ENCODE data around the gene NT5DC2. TPM values are rescaled to one million over a fixed set of nuclear protein-coding genes. Genes with fewer than 3 reads are reported as not detected.

The NT5DC2 gene
- total and polyA plus RNA-seq, 2 donors (not counting 1 experiment from before 2014, with no cell fraction given) = 20.3 to 61.5 TPM

GRCh38 chr3:52492059-52492458 is 41.6 kb downstream of the NT5DC2 start:
- no peak overlapping the region for H3K9ac ChIP-seq (ENCODE audit: insufficient read depth, low read length)
- peaks cover 43% of the 10 kb centered on the region for H3K36me3 ChIP-seq (ENCODE audit: control insufficient read depth, insufficient read depth, low read length)
- H4K20me1 ChIP-seq (ENCODE audit: control insufficient read depth, extremely low read depth, insufficient read depth, low read length) = no peaks in the 10 kb centered on the region
- peaks cover 9% of the 10 kb centered on the region for H3K4me1 ChIP-seq (ENCODE audit: control insufficient read depth, extremely low read depth, insufficient read depth, low read length)
- no peak overlapping the region for H2AFZ ChIP-seq (ENCODE audit: low read length)
- H3K27ac ChIP-seq (ENCODE audit: insufficient read depth, low read length) = no peak overlapping the region
- no peaks in the 10 kb centered on the region for H3K27me3 ChIP-seq (ENCODE audit: control insufficient read depth, insufficient read depth, low read length)
- no peak overlapping the region for H3K4me2 ChIP-seq (ENCODE audit: extremely low read depth, insufficient read depth, low read length)
- no peak for TF ChIP-seq CTCF (conservative IDR thresholded peaks at IDR 0.05 in 1 of 2, IDR thresholded peaks at IDR 0.05 in 1 of 2; ENCODE audit: low read depth in 1 of 2, low read length in 2 of 2)
- no peak for TF ChIP-seq EZH2 (IDR thresholded peaks at IDR 0.05; ENCODE audit: low read length, missing control alignments)
- H3K9me3 ChIP-seq (ENCODE audit: control insufficient read depth, insufficient read depth, low read depth, low read length) = no peaks in the 10 kb centered on the region
- H3K4me3 ChIP-seq (replicated peaks in 1 of 4; ENCODE audit: control extremely low read depth in 1 of 4, insufficient read depth in 1 of 4, low read depth in 3 of 4, low read length in 4 of 4) = no peak overlapping the region
- no peak for DNase-seq (ENCODE audit: low read depth in 2 of 2)
- no peaks in the 10 kb centered on the region for H3K79me2 ChIP-seq (ENCODE audit: control insufficient read depth, insufficient read depth, low read length)

DNA sequence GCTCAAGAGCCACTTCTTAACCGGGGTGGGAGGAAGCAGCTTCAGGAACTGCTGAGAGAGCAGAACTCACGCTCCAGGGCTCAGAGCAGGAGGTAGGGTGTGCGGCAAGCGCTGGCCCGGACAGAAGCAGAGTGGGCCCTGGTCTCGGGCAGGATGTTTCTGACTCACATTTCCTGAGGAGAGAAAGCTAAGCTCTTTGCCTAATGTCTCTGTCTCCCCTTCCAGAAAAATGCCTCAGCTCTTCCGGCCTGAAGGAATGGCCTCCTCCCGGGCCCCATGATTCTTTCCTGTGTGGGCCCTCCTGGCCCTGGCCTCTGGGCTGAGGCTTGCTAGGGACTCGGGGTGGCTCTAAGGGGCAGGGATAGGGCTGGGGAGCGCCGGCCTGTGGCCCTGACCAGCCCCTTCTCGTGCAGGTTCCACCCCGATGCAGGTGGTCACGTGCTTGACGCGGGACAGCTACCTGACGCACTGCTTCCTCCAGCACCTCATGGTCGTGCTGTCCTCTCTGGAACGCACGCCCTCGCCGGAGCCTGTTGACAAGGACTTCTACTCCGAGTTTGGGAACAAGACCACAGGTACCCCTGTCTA is 42.6 kb downstream of the NT5DC2 start:
- Histone ChIP-seq H3K4me1 (ENCODE audit: control insufficient read depth, extremely low read depth, insufficient read depth, low read length) (peaks cover 9% of the 10 kb centered on the region), H3K36me3 (ENCODE audit: control insufficient read depth, insufficient read depth, low read length) (peaks cover 48% of the 10 kb centered on the region), H4K20me1 (ENCODE audit: control insufficient read depth, extremely low read depth, insufficient read depth, low read length) (no peaks in the 10 kb centered on the region), H3K27me3 (ENCODE audit: control insufficient read depth, insufficient read depth, low read length) (no peaks in the 10 kb centered on the region), H3K9ac (ENCODE audit: insufficient read depth, low read length) (no peak overlapping the region), H3K9me3 (ENCODE audit: control insufficient read depth, insufficient read depth, low read depth, low read length) (no peaks in the 10 kb centered on the region), H3K4me2 (ENCODE audit: extremely low read depth, insufficient read depth, low read length) (no peak overlapping the region), H3K27ac (ENCODE audit: insufficient read depth, low read length) (no peak overlapping the region), H3K79me2 (ENCODE audit: control insufficient read depth, insufficient read depth, low read length) (no peaks in the 10 kb centered on the region), H3K4me3 (replicated peaks in 1 of 4; ENCODE audit: control extremely low read depth in 1 of 4, insufficient read depth in 1 of 4, low read depth in 3 of 4, low read length in 4 of 4) (no peak overlapping the region), H2AFZ (ENCODE audit: low read length) (no peak overlapping the region)
- DNase-seq (ENCODE audit: low read depth in 2 of 2) = peak in 1 of 2 donors; percentile 53
- TF ChIP-seq EZH2 (IDR thresholded peaks at IDR 0.05; ENCODE audit: low read length, missing control alignments) = no peak
- TF ChIP-seq CTCF (conservative IDR thresholded peaks at IDR 0.05 in 1 of 2, IDR thresholded peaks at IDR 0.05 in 1 of 2; ENCODE audit: low read depth in 1 of 2, low read length in 2 of 2) = no peak

DNA sequence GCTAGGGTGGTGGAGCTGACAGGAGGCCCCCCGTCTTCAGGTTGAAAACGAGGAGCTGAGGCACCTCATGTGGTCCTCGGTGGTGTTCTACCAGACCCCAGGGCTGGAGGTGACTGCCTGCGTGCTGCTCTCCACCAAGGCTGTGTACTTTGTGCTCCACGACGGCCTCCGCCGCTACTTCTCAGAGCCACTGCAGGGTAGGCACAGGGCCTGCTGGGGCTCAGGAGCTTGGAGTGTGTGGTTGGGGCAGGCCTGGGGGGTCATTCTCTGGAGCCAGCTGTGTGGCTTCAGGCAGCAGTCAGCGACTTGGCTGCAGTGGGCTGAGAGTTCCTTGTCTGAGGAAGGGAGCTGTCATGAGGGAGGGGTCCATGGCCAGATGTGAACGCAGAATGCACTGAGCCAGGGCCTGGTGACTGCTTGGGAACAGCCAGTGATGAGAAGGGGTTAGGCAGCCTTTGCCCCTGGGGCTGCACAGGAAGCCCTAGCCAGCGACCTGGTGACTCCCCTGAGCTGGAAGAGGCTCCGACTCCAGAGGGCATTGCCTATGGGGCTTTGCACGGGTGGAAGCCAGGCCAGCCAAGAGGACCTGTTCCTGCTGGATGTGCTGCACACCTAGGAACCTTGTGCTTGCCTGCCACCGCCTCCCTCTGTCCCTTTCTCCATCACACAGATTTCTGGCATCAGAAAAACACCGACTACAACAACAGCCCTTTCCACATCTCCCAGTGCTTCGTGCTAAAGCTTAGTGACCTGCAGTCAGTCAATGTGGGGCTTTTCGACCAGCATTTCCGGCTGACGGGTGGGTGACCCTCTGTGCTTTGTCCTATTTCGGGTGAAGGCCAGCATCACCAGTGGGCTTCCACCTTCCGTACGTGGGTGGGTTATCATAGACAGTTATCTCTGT is 43.4 kb downstream of the NT5DC2 start:
- H3K4me3 ChIP-seq (replicated peaks in 1 of 4; ENCODE audit: control extremely low read depth in 1 of 4, insufficient read depth in 1 of 4, low read depth in 3 of 4, low read length in 4 of 4) = no peak overlapping the region
- H3K9ac ChIP-seq (ENCODE audit: insufficient read depth, low read length) = no peak overlapping the region
- no peaks in the 10 kb centered on the region for H3K9me3 ChIP-seq (ENCODE audit: control insufficient read depth, insufficient read depth, low read depth, low read length)
- peaks cover 52% of the 10 kb centered on the region for H3K36me3 ChIP-seq (ENCODE audit: control insufficient read depth, insufficient read depth, low read length)
- H3K4me2 ChIP-seq (ENCODE audit: extremely low read depth, insufficient read depth, low read length) = no peak overlapping the region
- no peak for TF ChIP-seq CTCF (conservative IDR thresholded peaks at IDR 0.05 in 1 of 2, IDR thresholded peaks at IDR 0.05 in 1 of 2; ENCODE audit: low read depth in 1 of 2, low read length in 2 of 2)
- no peak for TF ChIP-seq EZH2 (IDR thresholded peaks at IDR 0.05; ENCODE audit: low read length, missing control alignments)
- no peaks in the 10 kb centered on the region for H4K20me1 ChIP-seq (ENCODE audit: control insufficient read depth, extremely low read depth, insufficient read depth, low read length)
- H3K79me2 ChIP-seq (ENCODE audit: control insufficient read depth, insufficient read depth, low read length) = no peaks in the 10 kb centered on the region
- H3K27ac ChIP-seq (ENCODE audit: insufficient read depth, low read length) = no peak overlapping the region
- H3K4me1 ChIP-seq (ENCODE audit: control insufficient read depth, extremely low read depth, insufficient read depth, low read length) = peaks cover 3% of the 10 kb centered on the region
- no peaks in the 10 kb centered on the region for H3K27me3 ChIP-seq (ENCODE audit: control insufficient read depth, insufficient read depth, low read length)
- no peak overlapping the region for H2AFZ ChIP-seq (ENCODE audit: low read length)
- no peak for DNase-seq (ENCODE audit: low read depth in 2 of 2)

All from fibroblast of lung (primary cell).